CD4-positive, CD25-positive, alpha-beta regulatory T cell (primary cell): ENCODE data around the gene NOTUM. TPM values are rescaled to one million over a fixed set of nuclear protein-coding genes. Genes with fewer than 3 reads are reported as not detected.
A peak's percentile ranks its signal among the peaks of the same experiment; 100 is the strongest.
"Not testable (repeated sequence)": the region's sequence is repeated elsewhere in the genome, so short reads cannot be mapped to it uniquely, and the experiment has no call there.

Experiments used
- ATAC-seq, 2 donors: fragments of 150-1000 bp; cut with Tn5 transposase; one replicate each; pipeline ENCODE4 v1.10.0; 2021; ENCODE audit warnings: low read depth in 2 of 2, moderate number of reproducible peaks in 2 of 2, moderate library complexity in 1 of 2
- DNase-seq, 3 donors: peaks; one replicate each; pipeline versions ENCODE4 v3.0.0 to v3.0.0-alpha.2; 2012 to 2022; ENCODE audit warnings: mixed read lengths in 1 of 3
- H3K27ac ChIP-seq: one replicate; pipeline ENCODE4 v1.7.0; 2013; ENCODE audit warnings: mild to moderate bottlenecking, low read length; ENCODE audit not compliant: insufficient read depth, poor library complexity, severe bottlenecking
- H3K27me3 ChIP-seq: one replicate; pipeline ENCODE4 v1.7.0; 2013; ENCODE audit warnings: low read length; ENCODE audit not compliant: control insufficient read depth, insufficient read depth
- H3K36me3 ChIP-seq: one replicate; pipeline ENCODE4 v1.7.0; 2013; ENCODE audit warnings: mild to moderate bottlenecking, low read length, moderate library complexity; ENCODE audit not compliant: control insufficient read depth, insufficient read depth
- H3K4me1 ChIP-seq: 2 replicates; pipeline ENCODE4 v1.7.0; 2013; ENCODE audit warnings: mild to moderate bottlenecking, low read length; ENCODE audit not compliant: insufficient read depth, control insufficient read depth, poor library complexity, severe bottlenecking
- H3K4me3 ChIP-seq: one replicate; pipeline ENCODE4 v1.7.0; 2013; ENCODE audit warnings: low read depth, mild to moderate bottlenecking, low read length, moderate library complexity
- H3K9me3 ChIP-seq, 2 experiments: 1 replicate in 1 of 2; 2 replicates in 1 of 2; pipeline ENCODE4 v1.7.0; 2013; ENCODE audit warnings: low read length in 2 of 2, mild to moderate bottlenecking in 1 of 2, moderate library complexity in 1 of 2; ENCODE audit not compliant: control insufficient read depth in 2 of 2
- H3K27ac Mint-ChIP-seq, 3 donors: one replicate each; pipeline ENCODE4 v1.8.0; 2020 to 2022; ENCODE audit warnings: mild to moderate bottlenecking in 3 of 3, mixed read lengths in 3 of 3, moderate library complexity in 2 of 3
- H3K27me3 Mint-ChIP-seq: one replicate; pipeline ENCODE4 v1.8.0; 2022; ENCODE audit warnings: mild to moderate bottlenecking, mixed read lengths
- H3K36me3 Mint-ChIP-seq: one replicate; pipeline ENCODE4 v1.8.0; 2020; ENCODE audit warnings: mixed read lengths
- H3K4me1 Mint-ChIP-seq, 4 donors: one replicate each; pipeline ENCODE4 v1.8.0; 2020 to 2022; ENCODE audit warnings: mixed read lengths in 4 of 4, mild to moderate bottlenecking in 1 of 4
- H3K4me3 Mint-ChIP-seq, 4 donors: one replicate each; pipeline ENCODE4 v1.8.0; 2020 to 2022; ENCODE audit warnings: mild to moderate bottlenecking in 4 of 4, mixed read lengths in 4 of 4, moderate library complexity in 3 of 4
- H3K9me3 Mint-ChIP-seq, 7 donors: one replicate each; pipeline ENCODE4 v1.8.0; 2020 to 2022; ENCODE audit warnings: mixed read lengths in 7 of 7, mild to moderate bottlenecking in 3 of 7, moderate library complexity in 2 of 7
- polyA plus RNA-seq, 4 donors: library from polyadenylated mRNA; unstranded; fragments of 300-500 nt; fragmentation: Illumina TruSeq; gene quantifications; one replicate each; pipeline ENCODE4 v1.2.3, GENCODE V29; 2021
- total RNA-seq: library from RNA; stranded (reverse); gene quantifications from one replicate; pipeline ENCODE4 v1.2.3, GENCODE V29; 2022

NOTUM gene
- total and polyA plus RNA-seq, 5 donors from 2014 or later, result 0.09 to 0.17 TPM; not detected in 3

- no peak overlapping the region for H3K27ac ChIP-seq
- H3K4me1 ChIP-seq, result peaks cover 13% of the 10 kb centered on the region
- peaks cover 0 to 1% (median 0%) of the 10 kb centered on the region in 7 donors for H3K9me3 Mint-ChIP-seq
- H3K27me3 ChIP-seq, result peaks cover 5% of the 10 kb centered on the region
- DNase-seq, result no peak
- H3K27me3 Mint-ChIP-seq, result peaks cover 13% of the 10 kb centered on the region
- H3K4me3 Mint-ChIP-seq, result no peak overlapping the region
- no peak overlapping the region for H3K27ac Mint-ChIP-seq
- ATAC-seq, result no peak
- no peak overlapping the region for H3K4me3 ChIP-seq
- H3K36me3 Mint-ChIP-seq, result no peaks in the 10 kb centered on the region
- H3K36me3 ChIP-seq, result no peaks in the 10 kb centered on the region
- H3K4me1 Mint-ChIP-seq, result peaks cover 0 to 24% (median 0%) of the 10 kb centered on the region in 4 donors
- H3K9me3 ChIP-seq, result no peaks in the 10 kb centered on the region
These were observed 6.6 kb downstream of the NOTUM start for GRCh38 chr17:81954131-81955057.

- H3K4me1 ChIP-seq, H3K9me3 ChIP-seq, H3K4me3 Mint-ChIP-seq, H3K27me3 Mint-ChIP-seq, H3K27ac ChIP-seq, H3K27ac Mint-ChIP-seq, H3K9me3 Mint-ChIP-seq, H3K36me3 ChIP-seq, ATAC-seq, H3K27me3 ChIP-seq, H3K4me3 ChIP-seq, H3K36me3 Mint-ChIP-seq: not testable (repeated sequence)
- peak in 1 of 3 donors; percentile 35 for DNase-seq
- peaks cover 0 to 18% (median 0%) of the 10 kb centered on the region in 4 donors for H3K4me1 Mint-ChIP-seq
These were observed 7.5 kb downstream of the NOTUM start for GRCh38 chr17:81953443-81953842.

DNA sequence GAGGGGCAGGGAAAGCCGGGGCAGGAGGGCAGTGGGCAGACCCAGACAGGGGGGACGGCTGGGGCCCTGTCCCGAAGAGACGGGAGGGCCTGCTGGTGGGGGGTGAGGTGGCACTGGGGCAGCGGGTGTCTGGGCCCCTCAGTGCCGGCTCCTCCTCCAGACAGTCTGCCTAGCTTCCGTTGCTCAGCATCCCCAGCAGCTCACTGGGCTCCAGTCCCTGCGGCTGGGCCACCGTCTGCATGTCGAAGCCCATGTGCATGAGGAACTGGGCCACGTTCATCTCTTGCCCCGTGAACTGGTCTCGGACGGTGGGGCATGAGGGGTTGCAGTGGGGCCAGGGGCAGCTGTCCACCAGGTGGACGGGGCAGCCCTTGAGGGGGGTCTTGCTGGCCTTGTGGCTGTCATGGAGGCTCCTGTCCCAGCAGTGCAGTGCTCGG lies 8.2 kb downstream of the NOTUM start:
- H3K9me3 Mint-ChIP-seq, result peaks cover 0 to 1% (median 0%) of the 10 kb centered on the region in 7 donors
- H3K4me1 Mint-ChIP-seq, result peaks cover 0 to 17% (median 0%) of the 10 kb centered on the region in 4 donors
- no peak overlapping the region for H3K4me3 Mint-ChIP-seq
- no peak overlapping the region for H3K27ac ChIP-seq
- no peaks in the 10 kb centered on the region for H3K9me3 ChIP-seq
- ATAC-seq, result no peak
- peaks cover 8% of the 10 kb centered on the region for H3K27me3 Mint-ChIP-seq
- no peak for DNase-seq
- H3K4me1 ChIP-seq, result peaks cover 7% of the 10 kb centered on the region
- no peak overlapping the region for H3K4me3 ChIP-seq
- H3K27me3 ChIP-seq, result no peaks in the 10 kb centered on the region
- no peak overlapping the region for H3K27ac Mint-ChIP-seq
- H3K36me3 Mint-ChIP-seq, result no peaks in the 10 kb centered on the region
- H3K36me3 ChIP-seq, result no peaks in the 10 kb centered on the region

DNA sequence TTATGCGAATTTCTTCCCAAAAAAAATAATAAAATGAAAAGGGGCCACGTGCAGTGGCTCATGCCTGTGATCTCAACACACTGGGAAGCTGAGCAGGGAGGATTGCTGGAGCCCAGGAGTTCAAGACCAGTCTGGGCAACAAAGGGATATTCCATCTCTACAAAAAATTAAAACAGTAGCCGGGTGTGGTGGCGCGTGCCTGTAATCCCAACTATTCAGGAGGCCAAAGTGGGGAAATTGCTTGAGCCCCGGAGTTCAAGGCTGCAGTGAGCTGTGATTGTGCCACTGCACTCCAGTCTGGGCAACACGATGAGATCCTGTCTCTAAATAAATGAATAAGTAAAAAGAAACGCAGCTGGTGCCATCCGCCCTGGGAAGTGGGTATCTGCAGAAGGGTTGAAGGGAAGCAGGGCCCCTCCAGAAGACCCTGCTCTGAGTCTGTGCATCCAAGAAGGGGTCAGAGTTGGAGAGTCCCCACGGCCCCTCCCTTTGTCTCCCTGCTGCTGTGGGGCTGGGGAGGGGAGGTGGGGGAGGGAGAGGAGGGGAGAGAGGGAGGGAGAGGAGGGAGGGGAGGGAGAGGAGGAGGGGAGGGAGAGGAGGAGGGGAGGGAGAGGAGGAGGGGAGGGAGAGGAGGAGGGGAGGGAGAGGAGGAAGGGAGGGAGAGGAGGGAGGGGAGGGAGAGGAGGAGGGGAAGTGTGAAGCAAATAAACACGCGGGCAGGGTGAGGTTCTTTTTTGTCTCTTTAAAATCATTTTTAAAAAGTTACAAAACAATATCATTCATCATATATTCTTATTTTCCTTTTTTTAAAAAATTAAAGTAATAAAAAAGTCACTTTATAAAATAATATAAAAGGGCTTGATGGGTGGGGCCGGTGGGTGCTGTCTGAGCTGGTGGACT lies 9.0 kb downstream of the NOTUM start:
- Histone ChIP-seq H3K36me3 (no peaks in the 10 kb centered on the region), H3K4me3 (no peak overlapping the region), H3K4me1 (peaks cover 7% of the 10 kb centered on the region), H3K27ac (no peak overlapping the region), H3K9me3 (no peaks in the 10 kb centered on the region), H3K27me3 (no peaks in the 10 kb centered on the region)
- H3K9me3 Mint-ChIP-seq, result peaks cover 0 to 1% (median 0%) of the 10 kb centered on the region in 7 donors
- no peak for DNase-seq
- peaks cover 8% of the 10 kb centered on the region for H3K27me3 Mint-ChIP-seq
- no peaks in the 10 kb centered on the region for H3K36me3 Mint-ChIP-seq
- ATAC-seq, result no peak
- H3K4me1 Mint-ChIP-seq, result peaks cover 0 to 15% (median 0%) of the 10 kb centered on the region in 4 donors
- H3K27ac Mint-ChIP-seq, result no peak overlapping the region
- peak overlapping the region in 1 of 4 donors; percentile 59 for H3K4me3 Mint-ChIP-seq

GRCh38 chr17:81950501-81950900 lies 10.5 kb downstream of the NOTUM start:
- peak overlapping the region in 1 of 3 donors; percentile 20 for H3K27ac Mint-ChIP-seq
- peaks cover 8% of the 10 kb centered on the region for H3K27me3 Mint-ChIP-seq

DNA sequence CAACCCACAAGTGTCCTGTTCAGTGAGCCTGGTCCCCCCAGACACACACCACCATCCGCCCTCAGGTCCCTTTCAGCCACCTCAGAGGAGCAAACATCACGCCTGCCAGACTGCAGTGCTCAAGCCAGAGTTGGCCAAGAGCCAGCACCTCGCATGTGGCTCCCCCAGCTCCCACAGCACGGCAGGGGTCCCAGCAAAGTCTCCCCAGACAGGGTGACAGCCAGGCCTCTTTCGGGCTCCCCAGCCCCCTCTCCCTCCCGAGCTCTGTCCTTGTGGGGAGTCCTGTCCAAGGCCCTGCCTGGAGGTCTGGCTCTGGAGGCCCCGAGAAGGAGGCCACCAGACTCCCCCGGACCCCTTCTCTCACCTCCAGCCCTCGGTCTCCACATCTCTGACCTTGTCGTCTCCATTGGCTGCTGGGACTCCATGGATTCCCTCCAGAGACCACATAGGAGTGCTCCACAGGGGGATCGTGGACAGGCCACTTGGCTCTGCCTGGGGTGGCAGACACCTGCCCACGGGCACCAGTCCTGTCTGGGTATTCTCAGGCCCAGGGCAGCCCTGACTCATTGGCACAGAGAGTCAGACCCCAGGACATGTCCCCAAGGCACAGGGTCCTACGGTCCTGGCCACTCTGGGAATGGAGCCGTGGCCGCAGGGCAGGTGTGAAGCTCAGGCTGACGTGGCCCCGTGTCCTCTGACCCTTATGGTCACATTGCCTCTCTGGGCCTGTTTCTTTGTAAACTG lies 12.2 kb downstream of the NOTUM start:
- Histone ChIP-seq H3K36me3 (no peaks in the 10 kb centered on the region), H3K4me1 (peaks cover 7% of the 10 kb centered on the region), H3K27me3 (no peaks in the 10 kb centered on the region), H3K27ac (no peak overlapping the region), H3K9me3 (no peaks in the 10 kb centered on the region), H3K4me3 (no peak overlapping the region)
- ATAC-seq (no peak), DNase-seq (no peak)
- peaks cover 8% of the 10 kb centered on the region for H3K27me3 Mint-ChIP-seq
- H3K36me3 Mint-ChIP-seq, result no peaks in the 10 kb centered on the region
- H3K27ac Mint-ChIP-seq, result no peak overlapping the region
- peaks cover 0 to 15% (median 0%) of the 10 kb centered on the region in 4 donors for H3K4me1 Mint-ChIP-seq
- no peak overlapping the region for H3K4me3 Mint-ChIP-seq
- no peaks in the 10 kb centered on the region for H3K9me3 Mint-ChIP-seq

More at GRCh38 chr17:81950501-81950900, 10.5 kb downstream of the NOTUM start:
- DNase-seq, result no peak
- Histone ChIP-seq H3K4me3 (no peak overlapping the region), H3K27ac (no peak overlapping the region), H3K27me3 (no peaks in the 10 kb centered on the region), H3K36me3 (no peaks in the 10 kb centered on the region), H3K9me3 (no peaks in the 10 kb centered on the region), H3K4me1 (peaks cover 7% of the 10 kb centered on the region)
- ATAC-seq, result no peak
- Mint-ChIP-seq H3K36me3 (no peaks in the 10 kb centered on the region), H3K9me3 (no peaks in the 10 kb centered on the region), H3K4me3 (no peak overlapping the region), H3K4me1 (peaks cover 0 to 15% (median 0%) of the 10 kb centered on the region in 4 donors)

DNA sequence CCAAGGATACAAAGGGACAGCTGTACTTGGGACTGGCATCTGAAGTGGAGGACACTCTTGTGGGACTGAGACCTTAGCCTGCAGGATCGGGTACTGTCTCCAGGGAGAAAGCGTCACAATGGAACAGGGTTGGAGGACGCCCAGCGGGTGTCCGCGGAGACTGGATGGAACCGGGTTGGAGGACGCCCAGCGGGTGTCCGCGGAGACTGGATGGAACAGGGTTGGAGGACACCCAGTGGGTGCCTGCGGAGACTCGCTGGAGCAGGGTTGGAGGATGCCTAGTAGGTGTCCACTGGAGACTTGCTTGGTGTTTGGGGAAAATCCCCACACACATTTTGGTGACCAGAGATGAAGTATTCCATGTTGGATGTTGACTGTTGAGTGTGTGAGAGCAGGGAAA lies 13.8 kb downstream of the NOTUM start, which contains the start of gene MYADML2:
TSS of gene MYADML2 (minus strand) at position 45 of the 400 bp plus-strand sequence. CDS start 5,492 bp downstream, outside the sequence.
- Mint-ChIP-seq H3K36me3 (no peaks in the 10 kb centered on the region), H3K4me1 (peaks cover 0 to 9% (median 0%) of the 10 kb centered on the region in 4 donors)
- no peak for ATAC-seq

More for the DNA sequence above, 13.8 kb downstream of the NOTUM start, which contains the start of gene MYADML2:
- Histone ChIP-seq H3K27ac (no peak within 1 kb of the TSS), H3K36me3 (no peaks in the 10 kb centered on the region), H3K4me1 (no peaks in the 10 kb centered on the region), H3K9me3 (no peaks in the 10 kb centered on the region), H3K4me3 (no peak within 1 kb of the TSS), H3K27me3 (no peaks in the 10 kb centered on the region)
- H3K9me3 Mint-ChIP-seq, result no peaks in the 10 kb centered on the region
- DNase-seq, result no peak
- no peak within 1 kb of the TSS for H3K4me3 Mint-ChIP-seq
- H3K27ac Mint-ChIP-seq, result no peak within 1 kb of the TSS
- H3K27me3 Mint-ChIP-seq, result peaks cover 11% of the 10 kb centered on the region
